ENCODE results near the gene ANKRD36.
"Not testable (repeated sequence)": the region's sequence is repeated elsewhere in the genome, so short reads cannot be mapped to it uniquely, and the experiment has no call there.

DNA sequence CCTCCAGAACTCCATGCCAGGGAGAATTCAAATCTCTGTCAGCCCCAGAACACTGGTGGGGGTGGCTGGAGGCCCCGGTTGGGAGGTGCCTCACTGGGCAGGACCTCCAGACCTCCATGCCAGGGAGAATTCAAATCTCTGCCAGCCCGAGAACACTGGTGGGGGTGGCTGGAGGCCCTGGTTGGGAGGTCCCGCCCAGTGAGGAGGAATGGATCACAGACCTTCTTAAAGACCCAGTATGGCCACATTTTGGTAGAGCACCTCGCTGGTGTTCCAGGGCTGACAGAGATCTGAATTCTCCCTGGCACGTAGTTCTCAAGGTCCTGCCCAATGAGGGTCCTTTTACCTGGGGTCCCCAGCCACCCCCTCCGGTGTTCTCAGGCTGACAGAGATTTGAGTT is 153.5 kb downstream of the ANKRD36 start:
- TF ChIP-seq, protein P1, sequence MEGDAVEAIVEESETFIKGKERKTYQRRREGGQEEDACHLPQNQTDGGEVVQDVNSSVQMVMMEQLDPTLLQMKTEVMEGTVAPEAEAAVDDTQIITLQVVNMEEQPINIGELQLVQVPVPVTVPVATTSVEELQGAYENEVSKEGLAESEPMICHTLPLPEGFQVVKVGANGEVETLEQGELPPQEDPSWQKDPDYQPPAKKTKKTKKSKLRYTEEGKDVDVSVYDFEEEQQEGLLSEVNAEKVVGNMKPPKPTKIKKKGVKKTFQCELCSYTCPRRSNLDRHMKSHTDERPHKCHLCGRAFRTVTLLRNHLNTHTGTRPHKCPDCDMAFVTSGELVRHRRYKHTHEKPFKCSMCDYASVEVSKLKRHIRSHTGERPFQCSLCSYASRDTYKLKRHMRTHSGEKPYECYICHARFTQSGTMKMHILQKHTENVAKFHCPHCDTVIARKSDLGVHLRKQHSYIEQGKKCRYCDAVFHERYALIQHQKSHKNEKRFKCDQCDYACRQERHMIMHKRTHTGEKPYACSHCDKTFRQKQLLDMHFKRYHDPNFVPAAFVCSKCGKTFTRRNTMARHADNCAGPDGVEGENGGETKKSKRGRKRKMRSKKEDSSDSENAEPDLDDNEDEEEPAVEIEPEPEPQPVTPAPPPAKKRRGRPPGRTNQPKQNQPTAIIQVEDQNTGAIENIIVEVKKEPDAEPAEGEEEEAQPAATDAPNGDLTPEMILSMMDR (IDR thresholded peaks at IDR 0.05): not testable (repeated sequence)
- TF ChIP-seq POLR2A (IDR thresholded peaks at IDR 0.05): not testable (repeated sequence)

Data from testis (tissue), 2 donors.